ENCODE results near the gene ZNRF1.
"Not testable (repeated sequence)": the region's sequence is repeated elsewhere in the genome, so short reads cannot be mapped to it uniquely, and the experiment has no call there.

Gene ZNRF1

GRCh38 chr16:74998481-74999218, at the start of gene ZNRF1:
Gene ZNRF1 (plus strand): TSS chr16:74999024. CDS start chr16:74999672, 648 bp downstream.
- peak; percentile 74 for DNase-seq (ENCODE audit: low read depth)

- DNase-seq (ENCODE audit: low read depth): no peak
These were observed 49.5 kb upstream of the ZNRF1 start for GRCh38 chr16:74949309-74949708.

GRCh38 chr16:74950511-74950910, 48.3 kb upstream of the ZNRF1 start:
- no peak for DNase-seq (ENCODE audit: low read depth)

- DNase-seq (ENCODE audit: low read depth): no peak
These were observed 47.6 kb upstream of the ZNRF1 start for GRCh38 chr16:74951206-74951605.

DNA sequence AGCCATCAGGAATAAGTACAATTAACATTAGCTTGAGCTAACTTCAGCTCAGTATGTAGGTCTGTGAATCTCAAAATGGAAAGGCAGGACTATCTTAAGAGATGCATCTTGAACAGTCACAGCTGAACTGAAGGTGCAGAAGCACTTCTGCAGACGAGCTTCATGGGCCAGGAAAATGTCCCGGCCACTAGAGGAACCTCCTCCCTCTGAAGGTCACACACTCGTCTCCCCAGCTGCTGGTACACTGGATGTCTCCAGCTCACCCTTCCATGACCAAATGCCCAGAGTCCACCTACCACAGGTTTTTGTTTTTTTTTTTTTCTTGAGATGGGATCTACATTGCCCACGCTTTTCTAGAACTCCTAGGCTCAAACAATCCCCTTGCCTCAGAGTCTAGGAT, 47.1 kb upstream of the ZNRF1 start:
- no peak for DNase-seq (ENCODE audit: low read depth)

DNA sequence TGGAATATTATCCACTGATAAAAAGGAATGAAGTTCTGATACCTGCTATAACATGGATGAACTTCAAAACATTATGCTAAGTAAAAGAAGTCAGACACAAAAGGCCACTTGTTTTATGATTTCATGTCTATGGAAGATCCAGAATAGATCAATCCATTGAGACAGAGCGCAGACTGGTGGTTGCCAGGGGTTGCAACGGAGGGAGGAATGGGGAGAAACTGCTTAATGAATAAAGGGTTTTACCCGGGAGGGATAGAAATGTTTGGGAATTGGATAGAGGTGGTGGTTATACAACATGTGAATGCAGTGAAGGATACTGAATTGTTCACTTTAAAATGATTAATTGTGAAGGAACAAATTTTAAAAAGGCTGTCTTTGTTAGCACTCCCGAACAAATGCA, 44.1 kb upstream of the ZNRF1 start:
- DNase-seq (ENCODE audit: low read depth): no peak

GRCh38 chr16:74973304-74973703, 25.5 kb upstream of the ZNRF1 start:
- no peak for DNase-seq (ENCODE audit: low read depth)

- no peak for DNase-seq (ENCODE audit: low read depth)
These were observed 23.2 kb upstream of the ZNRF1 start for GRCh38 chr16:74975591-74975990.

DNA sequence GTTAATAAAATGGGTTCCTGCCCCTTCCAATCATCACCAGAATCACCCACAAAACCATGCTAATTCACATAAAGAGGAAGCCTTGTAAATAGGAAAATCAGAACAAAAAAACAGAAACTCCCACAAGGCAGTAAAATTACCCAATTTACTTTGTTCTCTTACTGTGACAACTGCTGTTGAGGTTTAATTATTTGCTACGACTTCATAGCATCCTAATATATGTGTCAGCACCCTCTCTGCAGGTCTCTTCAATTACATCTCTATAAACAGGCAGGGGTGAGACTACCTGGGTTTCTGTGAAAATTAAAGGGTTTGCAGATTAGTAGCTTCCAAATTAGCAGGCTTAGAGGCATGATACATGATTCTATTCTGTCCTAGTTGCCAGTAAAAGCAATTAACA, 16.6 kb upstream of the ZNRF1 start:
- no peak for DNase-seq (ENCODE audit: low read depth)

GRCh38 chr16:74984194-74984528, 14.7 kb upstream of the ZNRF1 start:
- DNase-seq (ENCODE audit: low read depth): no peak

DNA sequence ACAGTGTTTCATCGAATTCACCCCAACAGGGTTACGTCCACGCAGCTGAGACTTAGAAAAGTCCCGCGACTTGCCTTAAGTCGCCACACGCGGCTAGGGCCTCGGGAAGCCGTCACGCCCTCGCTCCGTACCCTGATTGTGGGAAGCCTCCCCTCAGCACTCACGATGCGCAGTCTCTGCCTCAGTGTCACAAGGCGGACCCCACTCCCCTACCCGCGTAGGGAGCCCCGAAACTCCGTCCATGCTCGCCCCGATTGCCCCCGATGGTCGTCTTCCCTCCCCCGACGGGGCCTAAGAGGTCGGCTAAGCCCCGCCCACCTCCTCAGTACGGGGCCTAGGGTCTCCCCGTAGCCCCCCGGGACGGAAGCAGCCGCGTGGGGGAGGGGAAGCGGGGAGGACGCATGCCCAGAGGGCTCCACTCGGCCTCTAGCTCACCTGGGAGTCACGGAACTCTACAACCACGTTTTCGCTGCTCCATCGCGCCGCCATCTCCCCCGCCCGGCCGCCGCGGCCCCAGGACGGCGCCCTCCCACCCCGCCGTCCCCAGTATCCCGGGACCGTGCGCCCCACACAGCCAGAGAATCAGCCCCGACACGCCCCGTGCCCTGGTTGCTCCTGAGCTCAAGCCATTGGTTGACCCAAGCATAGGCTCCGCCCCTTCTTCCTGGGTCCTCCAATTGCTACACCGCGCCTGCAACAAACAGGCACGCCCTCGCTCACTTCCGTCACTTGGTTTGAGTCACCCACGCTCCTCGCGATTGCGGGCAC, 14.1 kb upstream of the ZNRF1 start, which contains the start of gene WDR59:
WDR59 (minus strand) TSS at position 595 of the 768 bp plus-strand sequence; CDS start at position 489, 106 bp downstream.
- DNase-seq (ENCODE audit: low read depth): peak; percentile 85

- DNase-seq (ENCODE audit: low read depth): no peak
These were observed 11.7 kb upstream of the ZNRF1 start for GRCh38 chr16:74987027-74987681.

DNA sequence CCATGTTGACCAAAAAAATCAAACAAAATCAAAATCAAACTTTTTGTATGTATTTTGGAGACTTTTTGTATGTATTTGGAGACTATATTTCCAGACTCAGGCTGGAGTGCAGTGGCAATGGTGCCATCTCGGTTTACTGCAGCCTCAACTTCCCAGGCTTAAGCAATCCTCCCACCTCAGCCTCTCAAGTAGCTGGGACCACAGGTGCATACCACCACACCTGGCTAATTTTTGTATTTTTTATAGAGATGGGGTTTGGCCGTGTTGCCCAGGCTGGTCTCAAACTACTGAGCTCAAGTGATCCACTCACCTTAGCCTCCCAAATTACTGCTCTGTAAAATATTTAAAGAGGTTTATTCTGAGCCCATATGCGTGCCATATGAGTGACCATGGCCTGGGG, 9.0 kb upstream of the ZNRF1 start:
- DNase-seq (ENCODE audit: low read depth): not testable (repeated sequence)

DNA sequence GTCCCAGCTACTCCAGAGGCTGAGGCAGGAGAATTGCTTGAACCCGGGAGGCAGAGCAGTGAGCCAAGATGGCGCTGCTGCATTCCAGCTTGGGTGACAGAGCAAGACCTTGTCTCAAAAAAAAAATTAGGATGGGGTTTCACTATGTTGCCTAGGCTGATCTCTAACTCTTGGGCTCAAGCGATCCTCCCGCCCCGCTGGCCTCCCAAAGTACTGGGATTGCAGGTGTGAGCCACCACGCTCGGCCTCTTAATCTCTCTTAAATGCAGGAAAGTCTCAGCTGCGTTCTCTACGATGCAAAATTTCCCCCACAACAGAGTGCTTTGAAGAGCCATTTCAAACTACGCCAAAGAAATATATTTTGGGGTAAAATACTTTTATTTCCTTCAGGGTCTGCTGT, 8.0 kb upstream of the ZNRF1 start:
- DNase-seq (ENCODE audit: low read depth): no peak

- no peak for DNase-seq (ENCODE audit: low read depth)
These were observed 7.6 kb upstream of the ZNRF1 start for GRCh38 chr16:74991268-74991592.

DNA sequence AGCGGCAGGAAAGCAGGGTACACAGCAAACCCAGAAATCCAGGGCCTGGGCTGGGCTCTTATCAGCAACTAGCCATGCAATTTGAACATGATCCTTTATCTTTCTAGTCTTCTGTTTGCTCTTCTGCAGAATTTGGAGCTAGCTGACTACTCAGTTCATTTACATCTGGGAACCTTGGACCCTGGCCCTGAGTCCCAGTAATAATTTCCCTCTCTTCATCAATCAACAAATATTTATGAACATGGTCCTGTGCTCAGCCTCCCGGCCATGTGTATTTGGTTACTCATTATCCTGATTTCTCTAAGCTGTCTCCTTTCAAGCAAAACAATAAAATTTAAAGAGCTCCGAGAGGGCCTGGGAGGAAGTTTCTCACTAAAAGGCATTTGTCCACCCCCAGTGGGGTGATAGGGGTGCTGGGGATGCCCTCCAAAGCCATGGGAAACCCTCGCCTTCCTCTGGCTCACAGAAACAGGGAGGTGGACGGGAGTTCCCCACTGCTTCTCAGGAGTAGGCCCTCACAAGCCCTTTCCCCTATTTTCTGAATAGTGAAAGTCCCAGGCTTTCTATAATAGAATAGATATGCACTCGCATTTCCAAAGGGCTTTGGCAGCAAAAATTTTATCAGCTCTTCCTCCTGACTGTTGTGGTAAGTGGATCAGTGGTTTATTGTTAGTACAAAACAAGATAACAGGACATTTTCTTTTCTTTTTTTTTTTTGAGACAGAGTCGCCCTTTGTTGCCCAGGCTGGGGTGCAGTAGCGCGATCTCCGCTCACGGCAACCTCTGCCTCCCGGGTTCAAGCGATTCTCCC, 7.0 kb upstream of the ZNRF1 start:
- DNase-seq (ENCODE audit: low read depth): no peak

- DNase-seq (ENCODE audit: low read depth): no peak
These were observed 2.8 kb upstream of the ZNRF1 start for GRCh38 chr16:74995986-74996385.

- no peak for DNase-seq (ENCODE audit: low read depth)
These were observed 1.8 kb upstream of the ZNRF1 start for GRCh38 chr16:74997042-74997491.

DNA sequence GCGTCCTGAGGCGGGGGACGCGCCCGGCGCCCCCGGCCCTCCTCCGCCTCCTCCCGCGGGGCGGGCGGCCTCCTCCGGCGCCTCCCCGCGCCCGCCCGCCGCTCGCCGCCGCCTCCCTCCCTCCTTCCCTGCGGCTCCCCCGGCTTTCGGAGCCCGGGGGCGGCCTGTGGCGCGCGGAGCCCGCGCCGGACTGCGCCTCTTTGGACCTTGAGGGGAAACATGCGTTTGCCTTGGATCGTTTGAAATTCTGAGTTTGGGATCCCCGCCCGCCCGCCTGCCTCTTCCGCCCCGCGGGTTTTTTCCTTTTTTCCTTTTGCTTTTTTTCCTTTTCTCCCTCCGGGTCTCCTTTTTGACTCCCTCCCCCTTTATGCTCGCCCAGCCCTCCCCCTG, 390 bp downstream of the ZNRF1 start:
- DNase-seq (ENCODE audit: low read depth): no peak

- DNase-seq (ENCODE audit: low read depth): peak; percentile 3
These were observed 1.0 kb downstream of the ZNRF1 start for GRCh38 chr16:74999609-75000480.

GRCh38 chr16:75000481-75001081, 1.8 kb downstream of the ZNRF1 start:
- DNase-seq (ENCODE audit: low read depth): no peak
